ENCODE data around the gene CCDC197.

CCDC197 gene

DNA sequence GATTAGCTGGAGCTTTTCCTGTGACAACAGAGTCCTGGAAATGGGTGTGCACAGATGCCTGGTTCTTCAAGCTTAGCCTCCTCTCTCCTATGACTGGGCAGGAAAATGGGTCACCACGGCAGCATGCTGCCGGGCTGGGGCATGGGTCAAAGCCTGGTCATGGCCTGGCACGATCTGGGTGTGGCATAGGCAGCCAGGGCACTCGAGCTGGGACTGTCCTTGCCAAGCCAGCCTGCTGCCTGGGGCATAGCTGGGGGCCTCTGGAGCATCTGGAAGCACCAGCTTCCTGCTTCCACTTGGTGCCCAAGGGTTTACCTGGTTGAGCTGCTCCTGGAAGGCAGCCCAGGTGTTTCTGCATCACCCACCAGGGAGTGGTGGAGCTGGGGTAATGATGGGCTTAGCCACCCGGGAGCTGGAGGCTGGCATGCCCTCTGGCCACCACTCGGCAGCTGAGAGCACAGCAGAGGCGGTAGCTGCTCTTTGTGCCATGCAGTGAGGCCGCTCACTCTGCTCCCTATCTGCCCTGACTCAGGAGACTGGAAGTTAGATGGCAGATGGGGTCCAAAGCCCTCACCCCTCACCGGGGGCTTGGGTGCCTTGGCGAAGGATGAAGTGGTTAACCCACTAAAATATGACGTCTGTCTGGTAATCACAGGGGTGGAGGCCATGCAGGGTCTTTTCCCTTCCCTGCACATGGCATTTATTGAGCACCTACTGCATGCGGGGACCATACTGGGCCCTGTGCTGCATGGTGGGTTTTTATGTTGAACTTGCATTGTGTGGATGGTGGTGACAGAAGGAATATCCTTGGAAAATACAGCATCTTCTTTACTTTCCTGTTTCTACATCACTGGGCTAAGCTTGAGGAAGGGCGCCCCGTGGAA, 30.7 kb downstream of the CCDC197 start:
- no peak for DNase-seq

GRCh38 chr14:94028450-94028826, 31.3 kb downstream of the CCDC197 start:
- DNase-seq: no peak

GRCh38 chr14:94029265-94029664, 32.2 kb downstream of the CCDC197 start:
- no peak for DNase-seq

GRCh38 chr14:94029671-94030203, 32.6 kb downstream of the CCDC197 start:
- no peak for DNase-seq

DNA sequence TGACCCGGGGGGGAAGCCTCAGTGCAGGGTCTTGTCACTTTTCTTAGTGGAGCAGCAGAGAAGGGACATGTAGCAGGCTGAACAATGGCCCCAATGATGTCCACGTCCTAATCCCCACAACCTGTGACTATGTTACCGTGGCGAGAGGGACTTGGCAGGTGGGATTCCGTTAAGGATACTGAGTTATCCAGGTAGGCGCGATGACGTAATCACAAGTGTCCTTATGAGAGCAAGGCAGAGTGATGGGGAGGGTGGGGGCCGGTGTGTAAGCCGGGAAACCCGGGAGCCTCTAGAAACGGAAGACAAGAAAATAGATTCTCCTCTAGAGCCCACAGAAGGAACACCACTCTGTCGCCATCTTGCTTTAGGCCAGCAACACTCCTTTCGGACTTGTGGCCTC, 33.5 kb downstream of the CCDC197 start:
- DNase-seq: no peak

DNA sequence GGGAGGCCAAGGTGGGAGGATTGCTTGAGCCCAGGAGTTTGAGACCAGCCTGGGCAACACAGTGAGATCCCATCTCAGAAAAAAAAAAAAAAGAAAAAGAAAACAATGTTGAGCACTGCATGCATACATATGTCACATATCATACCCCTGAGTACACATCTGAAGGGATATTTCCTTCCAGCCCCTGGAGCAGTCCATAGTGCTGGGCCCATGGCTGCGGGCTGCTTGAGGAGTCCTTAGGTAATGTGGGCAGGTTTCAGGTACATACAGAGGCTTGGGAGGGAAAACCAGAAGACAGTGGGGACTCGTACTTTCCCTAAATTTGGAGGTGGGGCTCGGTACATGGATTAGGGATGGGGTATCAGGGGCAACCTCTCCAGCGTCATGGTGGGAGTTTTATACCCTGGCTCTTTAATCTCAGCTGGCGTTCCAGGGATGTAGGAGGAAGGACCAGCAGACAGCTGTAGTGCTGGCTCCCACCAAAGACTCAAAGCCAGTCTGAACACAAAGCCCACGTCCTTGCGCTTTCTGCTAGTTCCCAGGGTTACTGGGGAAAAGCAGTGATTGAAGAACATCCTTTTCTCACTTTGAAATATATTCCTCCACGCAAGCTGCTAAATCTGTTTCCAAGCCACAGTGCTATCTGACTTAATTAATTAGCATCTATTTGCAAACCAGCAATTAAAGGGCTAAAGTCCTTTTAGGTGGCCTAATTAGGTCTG, 34.2 kb downstream of the CCDC197 start:
- no peak for DNase-seq

DNA sequence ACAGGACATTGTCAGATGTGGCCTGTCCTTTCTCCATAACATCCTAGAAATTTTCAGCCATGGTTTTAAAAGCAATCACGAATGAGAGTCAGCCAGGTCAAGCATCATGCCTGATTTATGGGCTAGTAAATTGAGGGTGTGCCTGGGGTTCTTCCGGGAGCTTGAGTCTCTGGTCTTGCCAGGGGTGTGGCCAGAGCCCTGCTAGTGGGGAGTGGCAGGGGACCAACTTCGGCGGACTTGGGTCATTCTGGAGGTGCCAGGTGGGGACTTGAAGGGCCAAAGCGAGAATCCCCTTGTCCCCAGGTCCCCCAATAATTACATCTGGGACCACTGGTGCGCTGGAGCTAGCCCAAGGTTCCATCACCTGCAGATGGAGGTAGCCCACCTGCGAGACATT, 34.8 kb downstream of the CCDC197 start:
- DNase-seq: no peak

- no peak for DNase-seq
Observed at GRCh38 chr14:94034886-94035285, 37.8 kb downstream of the CCDC197 start.

DNA sequence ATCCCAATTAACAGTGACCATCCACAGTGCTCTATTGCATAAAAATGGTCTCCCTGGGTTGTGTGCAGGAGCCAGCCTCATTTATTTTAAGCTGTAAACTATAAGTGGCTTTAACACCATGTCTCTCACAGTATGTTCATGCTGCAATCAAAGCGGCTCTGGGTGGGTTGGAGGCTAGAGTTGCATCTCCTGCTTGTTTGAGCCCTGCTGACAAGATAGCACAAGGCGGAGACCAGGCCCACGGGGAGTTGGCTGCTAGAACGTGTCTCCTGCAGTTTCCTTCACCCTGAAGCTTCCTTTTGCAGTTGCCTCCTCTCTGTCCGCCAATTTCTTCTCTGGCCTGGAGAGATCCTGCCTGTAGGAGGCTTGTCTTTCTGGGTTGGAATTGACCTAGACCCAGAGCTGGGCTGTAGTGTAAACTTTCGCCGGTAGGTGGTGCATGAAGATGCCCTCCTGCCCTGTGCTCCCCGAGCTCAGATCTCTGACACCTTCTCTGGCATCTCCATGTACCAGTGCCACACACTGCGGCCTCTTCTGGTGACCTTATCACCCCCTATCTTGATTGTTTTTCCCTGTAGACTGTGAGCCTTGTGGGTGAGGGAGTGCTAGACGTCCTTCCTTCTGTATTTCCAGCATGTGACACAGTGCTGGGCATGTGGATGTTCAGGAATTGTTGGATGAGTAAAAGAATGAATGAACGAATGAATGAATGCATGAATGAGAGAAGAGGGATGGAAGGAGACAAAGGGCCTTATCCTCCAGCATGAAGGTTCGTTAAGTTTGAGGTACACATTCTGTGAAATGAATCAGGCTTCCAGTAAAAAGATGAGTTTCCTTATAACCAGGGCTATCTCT, 39.4 kb downstream of the CCDC197 start:
- DNase-seq: peak; percentile 52

DNA sequence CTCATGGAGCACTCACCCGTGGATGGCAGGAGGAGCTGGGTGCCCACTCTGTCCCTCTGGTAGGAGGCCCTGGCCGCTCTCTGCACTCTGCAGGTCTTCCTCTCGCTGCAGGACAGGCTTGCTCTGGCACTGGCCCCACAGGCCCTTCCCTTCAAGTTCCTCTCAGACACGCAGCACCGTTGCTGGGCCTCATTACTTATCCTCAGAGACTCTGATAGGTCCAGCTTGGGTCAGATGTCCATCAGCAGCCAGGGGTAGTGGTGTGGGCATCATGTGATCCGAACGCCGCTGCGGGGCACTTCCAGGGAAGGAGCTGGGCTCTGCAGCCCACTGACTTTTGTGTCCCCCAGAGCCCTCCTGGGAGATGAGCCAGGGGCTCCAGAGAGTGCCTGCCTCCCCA, 40.9 kb downstream of the CCDC197 start:
- DNase-seq: no peak

DNA sequence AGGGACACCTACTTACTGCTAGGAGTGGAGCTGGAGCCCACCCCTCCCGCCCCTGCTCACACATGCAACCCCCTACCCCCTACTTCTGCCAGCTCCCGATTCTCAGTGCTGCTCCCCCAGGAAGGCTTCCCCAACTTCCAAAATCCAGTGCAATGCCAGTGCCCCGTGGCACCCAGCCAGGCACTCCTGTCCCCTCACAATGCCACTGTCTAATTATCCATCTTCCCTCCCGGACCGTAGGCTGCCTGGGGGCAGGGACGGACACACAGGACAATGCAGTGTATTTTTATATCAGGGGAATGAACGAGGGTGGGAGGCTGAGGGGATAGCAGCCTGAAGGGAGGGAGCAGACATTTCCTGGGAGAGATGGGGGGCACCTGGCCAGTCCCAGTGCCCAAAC, 41.4 kb downstream of the CCDC197 start:
- DNase-seq: no peak

- DNase-seq: no peak
Observed at GRCh38 chr14:94038921-94039629, 42.0 kb downstream of the CCDC197 start.

- DNase-seq: no peak
Observed at GRCh38 chr14:94040247-94040646, 43.1 kb downstream of the CCDC197 start.

DNA sequence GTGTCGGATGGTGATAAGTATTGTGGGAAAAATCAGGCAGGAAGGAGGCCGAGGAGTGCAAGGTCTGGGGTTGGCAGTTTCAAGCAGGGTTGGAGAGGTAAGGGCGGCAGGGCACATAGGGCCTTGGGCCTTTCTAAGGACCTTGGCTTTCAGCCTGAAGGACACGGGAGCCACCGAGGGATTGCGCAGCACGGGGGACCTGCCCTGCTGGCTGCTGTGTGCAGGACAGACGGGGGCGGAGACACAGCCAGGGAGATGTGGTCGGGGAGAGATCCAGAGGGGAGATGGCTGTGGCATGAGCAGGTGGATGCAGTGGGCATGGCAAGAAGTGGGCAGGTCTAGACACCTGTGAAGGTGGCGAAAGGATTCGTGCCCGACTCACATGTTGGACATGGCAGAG, 43.7 kb downstream of the CCDC197 start:
- no peak for DNase-seq

GRCh38 chr14:94041551-94042346, 44.6 kb downstream of the CCDC197 start:
- DNase-seq: peak; percentile 25

GRCh38 chr14:94042433-94043091, 45.5 kb downstream of the CCDC197 start:
- DNase-seq: no peak

- DNase-seq: no peak
Observed at GRCh38 chr14:94043111-94043755, 46.1 kb downstream of the CCDC197 start.

- DNase-seq: no peak
Observed at GRCh38 chr14:94043756-94044475, 46.8 kb downstream of the CCDC197 start.

- no peak for DNase-seq
Observed at GRCh38 chr14:94044476-94045091, 47.5 kb downstream of the CCDC197 start.

All from fibroblast of upper back skin (primary cell).